Loucy (cell line): ENCODE data around the gene NAALADL2.
"Not testable (repeated sequence)": the region's sequence is repeated elsewhere in the genome, so short reads cannot be mapped to it uniquely, and the experiment has no call there.

ENCODE experiments used
- H2AFZ ChIP-seq: fragments of 200-600 bp; sonication (generic); 2 replicates; pipeline ENCODE4 v1.6.0; 2016; ENCODE audit warnings: antibody characterized with exemption, mild to moderate bottlenecking, low read length, moderate library complexity
- H3F3A ChIP-seq: fragments of 200-600 bp; 2 replicates; pipeline ENCODE4 v1.6.0; 2016; ENCODE audit warnings: antibody characterized with exemption, low read depth, mild to moderate bottlenecking
- H3K27me3 ChIP-seq: fragments of 200-600 bp; sonication (generic); 2 replicates; pipeline ENCODE4 v1.6.1; 2014; ENCODE audit warnings: low read length, mild to moderate bottlenecking; ENCODE audit not compliant: insufficient read depth, poor library complexity, severe bottlenecking
- H3K36me3 ChIP-seq: fragments of 200-600 bp; sonication (generic); 2 replicates; pipeline ENCODE4 v1.6.1; 2016; ENCODE audit warnings: low read length; ENCODE audit not compliant: insufficient read depth
- H3K4me1 ChIP-seq: fragments of 200-600 bp; sonication (generic); 2 replicates; pipeline ENCODE4 v1.5.1; 2014; ENCODE audit warnings: low read length, mild to moderate bottlenecking; ENCODE audit not compliant: insufficient read depth, poor library complexity, severe bottlenecking
- H3K4me2 ChIP-seq: fragments of 200-600 bp; sonication (generic); 2 replicates; pipeline ENCODE4 v1.6.0; 2014; ENCODE audit warnings: antibody characterized with exemption, low read length, low read depth, mild to moderate bottlenecking; ENCODE audit not compliant: poor library complexity, severe bottlenecking
- H3K4me3 ChIP-seq: fragments of 200-600 bp; sonication (generic); 2 replicates; pipeline ENCODE4 v1.5.1; 2014; ENCODE audit warnings: low read length, mild to moderate bottlenecking, mixed read lengths; ENCODE audit not compliant: poor library complexity, severe bottlenecking
- H3K79me2 ChIP-seq: fragments of 200-600 bp; sonication (generic); 2 replicates; pipeline ENCODE4 v1.6.1; 2014; ENCODE audit warnings: low read length; ENCODE audit not compliant: insufficient read depth
- H3K9ac ChIP-seq: fragments of 200-600 bp; sonication (generic); 2 replicates; pipeline ENCODE4 v1.6.0; 2014; ENCODE audit warnings: mild to moderate bottlenecking, low read depth, low read length, moderate library complexity; ENCODE audit not compliant: poor library complexity, severe bottlenecking
- H3K9me2 ChIP-seq: fragments of 200-600 bp; sonication (generic); replicated peaks from 2 replicates; pipeline ENCODE4 v1.6.1; 2016; ENCODE audit warnings: low read depth, low read length, mixed read lengths
- H3K9me3 ChIP-seq: fragments of 200-600 bp; sonication (generic); 2 replicates; pipeline ENCODE4 v1.6.1; 2014; ENCODE audit warnings: mild to moderate bottlenecking, antibody characterized with exemption, low read length, low read depth; ENCODE audit not compliant: insufficient read depth
- H4K20me1 ChIP-seq: fragments of 200-600 bp; sonication (generic); 2 replicates; pipeline ENCODE4 v1.6.0; 2014; ENCODE audit warnings: antibody characterized with exemption, low read length, mild to moderate bottlenecking; ENCODE audit not compliant: insufficient read depth, poor library complexity, severe bottlenecking
- CTCF ChIP-seq: fragments of 200-600 bp; sonication (generic); conservative IDR thresholded peaks from 2 replicates; pipeline ENCODE4 v1.5.1; 2014; ENCODE audit warnings: mild to moderate bottlenecking, antibody characterized with exemption, low read length
- EZH2phosphoT487 ChIP-seq: fragments of 200-600 bp; IDR thresholded peaks from 2 replicates; pipeline ENCODE4 v1.6.1; 2018; ENCODE audit warnings: antibody characterized with exemption, mild to moderate bottlenecking, moderate library complexity, borderline replicate concordance

NAALADL2 gene

GRCh38 chr3:175612487-175613196 lies 753.5 kb downstream of the NAALADL2 start:
- no peaks in the 10 kb centered on the region for H3K36me3 ChIP-seq
- H3K4me3 ChIP-seq = no peak overlapping the region
- H4K20me1 ChIP-seq = no peaks in the 10 kb centered on the region
- H3K79me2 ChIP-seq = no peaks in the 10 kb centered on the region
- no peak overlapping the region for H2AFZ ChIP-seq
- no peaks in the 10 kb centered on the region for H3K9me2 ChIP-seq
- no peak overlapping the region for H3K4me2 ChIP-seq
- no peaks in the 10 kb centered on the region for H3K27me3 ChIP-seq
- no peaks in the 10 kb centered on the region for H3F3A ChIP-seq
- no peak for TF ChIP-seq EZH2phosphoT487
- no peak for TF ChIP-seq CTCF
- H3K9ac ChIP-seq = no peak overlapping the region
- H3K9me3 ChIP-seq = no peaks in the 10 kb centered on the region
- H3K4me1 ChIP-seq = no peaks in the 10 kb centered on the region

- H3K4me1 ChIP-seq, H3K4me3 ChIP-seq, H3F3A ChIP-seq, H3K36me3 ChIP-seq, H2AFZ ChIP-seq, H3K4me2 ChIP-seq, H3K9me3 ChIP-seq, H3K9ac ChIP-seq, H4K20me1 ChIP-seq, H3K9me2 ChIP-seq, H3K27me3 ChIP-seq, H3K79me2 ChIP-seq: not testable (repeated sequence)
These were observed 755.0 kb downstream of the NAALADL2 start for GRCh38 chr3:175614107-175614506.

- Histone ChIP-seq H2AFZ (no peak overlapping the region), H3F3A (no peaks in the 10 kb centered on the region), H3K79me2 (no peaks in the 10 kb centered on the region), H3K4me2 (no peak overlapping the region), H3K4me1 (no peaks in the 10 kb centered on the region), H3K27me3 (no peaks in the 10 kb centered on the region), H4K20me1 (no peaks in the 10 kb centered on the region), H3K9me2 (no peaks in the 10 kb centered on the region), H3K4me3 (no peak overlapping the region), H3K36me3 (no peaks in the 10 kb centered on the region), H3K9ac (no peak overlapping the region), H3K9me3 (no peaks in the 10 kb centered on the region)
- no peak for TF ChIP-seq CTCF
- TF ChIP-seq EZH2phosphoT487 = no peak
These were observed 758.1 kb downstream of the NAALADL2 start for GRCh38 chr3:175617247-175617646.

DNA sequence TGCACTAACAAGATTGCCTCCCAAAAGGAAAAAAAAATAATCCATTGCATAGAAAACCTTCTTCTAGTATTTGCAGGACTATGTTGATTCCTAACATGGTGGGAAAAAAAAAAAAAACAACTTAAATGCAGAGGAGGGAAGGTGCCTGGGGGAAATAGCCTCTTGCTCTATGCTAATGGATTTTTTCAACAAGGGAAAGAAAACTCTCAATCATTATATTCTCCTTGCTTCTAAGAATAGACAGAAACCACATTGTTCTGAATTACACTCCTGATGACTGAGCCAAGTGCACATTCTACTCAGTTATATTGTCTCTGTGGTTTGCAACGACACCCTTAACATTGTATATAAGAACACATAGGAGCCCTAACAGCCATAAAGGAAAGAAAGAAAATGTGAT lies 760.2 kb downstream of the NAALADL2 start:
- no peak overlapping the region for H3K9ac ChIP-seq
- H4K20me1 ChIP-seq = no peaks in the 10 kb centered on the region
- H3K4me2 ChIP-seq = no peak overlapping the region
- no peaks in the 10 kb centered on the region for H3K27me3 ChIP-seq
- H3K9me3 ChIP-seq = no peaks in the 10 kb centered on the region
- no peaks in the 10 kb centered on the region for H3K9me2 ChIP-seq
- no peaks in the 10 kb centered on the region for H3K79me2 ChIP-seq
- no peaks in the 10 kb centered on the region for H3K4me1 ChIP-seq
- TF ChIP-seq CTCF = no peak
- TF ChIP-seq EZH2phosphoT487 = no peak
- H3F3A ChIP-seq = no peaks in the 10 kb centered on the region
- no peak overlapping the region for H2AFZ ChIP-seq
- no peak overlapping the region for H3K4me3 ChIP-seq
- no peaks in the 10 kb centered on the region for H3K36me3 ChIP-seq
